ENCODE results near the gene ZMAT3.
A peak's percentile ranks its signal among the peaks of the same experiment; 100 is the strongest.

ZMAT3 gene

GRCh38 chr3:178986456-178986855 is 85.2 kb downstream of the ZMAT3 start:
- no peak overlapping the region for H3K4me3 ChIP-seq (ENCODE audit: low read depth, low read length)
- TF ChIP-seq, protein P1, sequence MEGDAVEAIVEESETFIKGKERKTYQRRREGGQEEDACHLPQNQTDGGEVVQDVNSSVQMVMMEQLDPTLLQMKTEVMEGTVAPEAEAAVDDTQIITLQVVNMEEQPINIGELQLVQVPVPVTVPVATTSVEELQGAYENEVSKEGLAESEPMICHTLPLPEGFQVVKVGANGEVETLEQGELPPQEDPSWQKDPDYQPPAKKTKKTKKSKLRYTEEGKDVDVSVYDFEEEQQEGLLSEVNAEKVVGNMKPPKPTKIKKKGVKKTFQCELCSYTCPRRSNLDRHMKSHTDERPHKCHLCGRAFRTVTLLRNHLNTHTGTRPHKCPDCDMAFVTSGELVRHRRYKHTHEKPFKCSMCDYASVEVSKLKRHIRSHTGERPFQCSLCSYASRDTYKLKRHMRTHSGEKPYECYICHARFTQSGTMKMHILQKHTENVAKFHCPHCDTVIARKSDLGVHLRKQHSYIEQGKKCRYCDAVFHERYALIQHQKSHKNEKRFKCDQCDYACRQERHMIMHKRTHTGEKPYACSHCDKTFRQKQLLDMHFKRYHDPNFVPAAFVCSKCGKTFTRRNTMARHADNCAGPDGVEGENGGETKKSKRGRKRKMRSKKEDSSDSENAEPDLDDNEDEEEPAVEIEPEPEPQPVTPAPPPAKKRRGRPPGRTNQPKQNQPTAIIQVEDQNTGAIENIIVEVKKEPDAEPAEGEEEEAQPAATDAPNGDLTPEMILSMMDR (IDR thresholded peaks at IDR 0.05; ENCODE audit: low read depth, low read length, missing control alignments), result no peak
- no peak for DNase-seq (ENCODE audit: low read depth)

- no peak for DNase-seq (ENCODE audit: low read depth)
- TF ChIP-seq, protein P1 (IDR thresholded peaks at IDR 0.05; ENCODE audit: low read depth, low read length, missing control alignments), result no peak
- no peak overlapping the region for H3K4me3 ChIP-seq (ENCODE audit: low read depth, low read length)
These were observed 89.5 kb downstream of the ZMAT3 start for GRCh38 chr3:178982137-178982536.

- H3K4me3 ChIP-seq (ENCODE audit: low read depth, low read length), result no peak overlapping the region
- TF ChIP-seq, protein P1 (IDR thresholded peaks at IDR 0.05; ENCODE audit: low read depth, low read length, missing control alignments), result no peak
- DNase-seq (ENCODE audit: low read depth), result no peak
These were observed 96.3 kb downstream of the ZMAT3 start for GRCh38 chr3:178975320-178975719.

GRCh38 chr3:178971614-178972013 is 100.0 kb downstream of the ZMAT3 start:
- TF ChIP-seq, protein P1 (IDR thresholded peaks at IDR 0.05; ENCODE audit: low read depth, low read length, missing control alignments), result no peak
- DNase-seq (ENCODE audit: low read depth), result no peak
- no peak overlapping the region for H3K4me3 ChIP-seq (ENCODE audit: low read depth, low read length)

GRCh38 chr3:178969004-178969700 is 102.5 kb downstream of the ZMAT3 start:
- no peak overlapping the region; the same call in 1 of the 2 replicates for H3K4me3 ChIP-seq (ENCODE audit: low read depth, low read length)
- peak; percentile 64 for DNase-seq (ENCODE audit: low read depth)
- TF ChIP-seq, protein P1 (IDR thresholded peaks at IDR 0.05; ENCODE audit: low read depth, low read length, missing control alignments), result no peak
